Measurements from ENCODE around the gene C1orf21.

- TF ChIP-seq ESRRG (CRISPR knock-in tag; IDR thresholded peaks at IDR 0.05) (no peak), ZFP3 (CRISPR knock-in tag; IDR thresholded peaks at IDR 0.05) (no peak)
These were observed 92.8 kb downstream of the C1orf21 start for GRCh38 chr1:184479435-184480167.
